K562 treated with DMSO at 1 percent for 24 hours (cell line): ENCODE data around the gene KLHL40. TPM values are rescaled to one million over a fixed set of nuclear protein-coding genes. Genes with fewer than 3 reads are reported as not detected.

Source experiments
- total RNA-seq: library from RNA; unstranded; fragments of 300-600 nt; gene quantifications from 2 replicates; pipeline ENCODE4 v1.2.3, GENCODE V29; 2022; ENCODE audit warnings: low read depth; ENCODE audit not compliant: insufficient read depth

Gene KLHL40
- total RNA-seq = not detected in 2 replicates

GRCh38 chr3:42685363-42685881, at the start of gene KLHL40:
Gene KLHL40 (plus strand): TSS chr3:42685537. CDS start chr3:42685619, 82 bp downstream.

GRCh38 chr3:42653560-42654330, 31.6 kb upstream of the KLHL40 start, which contains the start of gene ZBTB47:
Gene ZBTB47 (plus strand): TSS chr3:42653697. CDS start chr3:42658356, 4,659 bp downstream.

GRCh38 chr3:42702066-42702951, 17.0 kb downstream of the KLHL40 start, which contains the start of gene HHATL:
Gene HHATL (minus strand): TSS chr3:42702798. CDS start chr3:42700826, 1,972 bp downstream.

Other genes with a start within 250 kb of the KLHL40 start
- not detected in 2 replicates for gene VIPR1, start 182.9 kb upstream of the KLHL40 start, total RNA-seq
- gene SEC22C, start 103.6 kb upstream of the KLHL40 start, total RNA-seq = 54.6 and 67.8 TPM in 2 replicates
- gene SS18L2, start 94.7 kb upstream of the KLHL40 start, total RNA-seq = 56.5 and 57.4 TPM in 2 replicates
- 13.1 and 15.6 TPM in 2 replicates for gene NKTR, start 84.9 kb upstream of the KLHL40 start, total RNA-seq
- 2.2 and 2.8 TPM in 2 replicates for gene ZBTB47, start 31.8 kb upstream of the KLHL40 start, total RNA-seq
- gene HHATL, start 17.3 kb downstream of the KLHL40 start, total RNA-seq = 0.21 TPM in 1 of 2 replicates, not detected in the other
- 1.2 and 1.7 TPM in 2 replicates for gene CCDC13, start 87.7 kb downstream of the KLHL40 start, total RNA-seq
- 94.5 and 121 TPM in 2 replicates for gene HIGD1A, start 119.0 kb downstream of the KLHL40 start, total RNA-seq
- gene ACKR2, start 123.9 kb downstream of the KLHL40 start, total RNA-seq = 0.56 and 1.1 TPM in 2 replicates
- gene CYP8B1, start 190.3 kb downstream of the KLHL40 start, total RNA-seq = not detected in 2 replicates
- 0.59 and 0.98 TPM in 2 replicates for gene ZNF662, start 220.6 kb downstream of the KLHL40 start, total RNA-seq